GM12878 (cell line): ENCODE data around the gene POLN. TPM values are rescaled to one million over a fixed set of nuclear protein-coding genes. Genes with fewer than 3 reads are reported as not detected.
"Not testable (repeated sequence)": the region's sequence is repeated elsewhere in the genome, so short reads cannot be mapped to it uniquely, and the experiment has no call there.

Experiments
- ATAC-seq: fragments of 200-7000 bp; cut with Tn5 transposase; 3 replicates; pipeline ENCODE4 v1.9.1; 2020; ENCODE audit warnings: mild to moderate bottlenecking, moderate library complexity
- BruUV-seq: library from RNA; stranded (reverse); fragments of 400-500 nt; replicated peaks from 2 replicates; lab custom pipeline; 2021; lab: Mats Ljungman, UMichigan
- CTCF ChIA-PET: fragments of 300-600 bp; sonication (Branson Sonifier 250); formaldehyde crosslinking; extraction: SDS; loops from one replicate; lab custom pipeline; 2021; ENCODE audit warnings: inconsistent platforms; lab: Yijun Ruan, JAX
- POLR2A ChIA-PET: fragments of 350-600 bp; formaldehyde crosslinking; extraction: SDS; loops from one replicate; lab custom pipeline; 2021; ENCODE audit warnings: inconsistent platforms; lab: Charles Lee
- RAD21 ChIA-PET: fragments of 300-600 bp; sonication (Branson Sonifier 250); formaldehyde crosslinking; loops from one replicate; lab custom pipeline; 2023; ENCODE audit warnings: antibody characterized with exemption; ENCODE audit not compliant: unreplicated experiment; lab: Charles Lee
- SMC1A ChIA-PET: fragments of 300-600 bp; sonication (Branson Sonifier 250); formaldehyde crosslinking; loops from one replicate; lab custom pipeline; 2023; ENCODE audit not compliant: unreplicated experiment, uncharacterized antibody; lab: Charles Lee
- DNase-seq: peaks from one replicate; pipeline ENCODE4 v3.0.0-alpha.2; 2011; ENCODE audit warnings: low read depth, low spot score
- FAIRE-seq: peaks from 3 replicates; lab custom pipeline; 2011; peaks lifted over from hg19 to GRCh38; lab: Jason Lieb, UNC
- H2AFZ ChIP-seq: 2 replicates; pipeline ENCODE4 v1.6.0; 2011; ENCODE audit warnings: low read depth, low read length, control low read depth; ENCODE audit not compliant: control insufficient read depth
- H3K27ac ChIP-seq: 2 replicates; pipeline ENCODE4 v1.5.1; 2011; ENCODE audit warnings: control low read depth; ENCODE audit not compliant: control insufficient read depth, insufficient read depth
- H3K27me3 ChIP-seq, 2 experiments: replicated peaks in 1 of 2; 2 replicates each; pipeline versions ENCODE4 v1.6.0 to v1.6.1; 2011; ENCODE audit warnings: low read length in 1 of 2; ENCODE audit not compliant: control insufficient read depth in 2 of 2, insufficient read depth in 2 of 2
- H3K36me3 ChIP-seq, 2 experiments: 2 replicates each; pipeline ENCODE4 v1.5.1; 2011; ENCODE audit warnings: low read length in 1 of 2; ENCODE audit not compliant: control insufficient read depth in 2 of 2, insufficient read depth in 2 of 2
- H3K4me1 ChIP-seq: 2 replicates; pipeline ENCODE4 v1.6.1; 2011; ENCODE audit warnings: mild to moderate bottlenecking, low read length, moderate library complexity, mixed read lengths; ENCODE audit not compliant: control insufficient read depth, insufficient read depth
- H3K4me2 ChIP-seq: 2 replicates; pipeline ENCODE4 v1.6.0; 2011; ENCODE audit warnings: control low read depth; ENCODE audit not compliant: control insufficient read depth, insufficient read depth
- H3K4me3 ChIP-seq: fragments of 200-600 bp; sonication (generic); 2 replicates; pipeline ENCODE4 v1.5.1; 2016
- H3K79me2 ChIP-seq: 2 replicates; pipeline ENCODE4 v1.6.0; 2011; ENCODE audit warnings: low read length; ENCODE audit not compliant: control insufficient read depth, insufficient read depth
- H3K9ac ChIP-seq: 2 replicates; pipeline ENCODE4 v1.8.0; 2011; ENCODE audit warnings: low read length, control low read depth, mixed read lengths; ENCODE audit not compliant: control insufficient read depth, insufficient read depth
- H3K9me3 ChIP-seq: replicated peaks from 3 replicates; pipeline ENCODE4 v1.5.1; 2011; ENCODE audit warnings: mild to moderate bottlenecking, low read length; ENCODE audit not compliant: control insufficient read depth, insufficient read depth
- H4K20me1 ChIP-seq: 2 replicates; pipeline ENCODE4 v1.6.0; 2011; ENCODE audit not compliant: control insufficient read depth, insufficient read depth
- BRCA1 ChIP-seq: IDR thresholded peaks from 2 replicates; pipeline ENCODE4 v1.6.1; 2011; ENCODE audit warnings: low read depth, low read length, improper control_type of control experiment
- CBX3 ChIP-seq: fragments of 200-600 bp; sonication (generic); IDR thresholded peaks from 2 replicates; pipeline ENCODE4 v1.6.1; 2016; ENCODE audit warnings: low read depth, borderline replicate concordance
- DPF2 ChIP-seq: fragments of 450-650 bp; IDR thresholded peaks from 2 replicates; pipeline ENCODE4 v1.6.1; 2017; ENCODE audit warnings: mild to moderate bottlenecking
- SMAD5 ChIP-seq: IDR thresholded peaks from 2 replicates; pipeline ENCODE4 v1.6.1; 2016; ENCODE audit warnings: antibody characterized with exemption, low read depth
- ZBED1 ChIP-seq: IDR thresholded peaks from 2 replicates; pipeline ENCODE4 v1.6.1; 2016; ENCODE audit warnings: borderline replicate concordance
- WGBS: methylation state at CpG from one replicate; pipeline ENCODE4 v1.1.6; 2016; ENCODE audit warnings: low lambda C conversion rate; ENCODE audit not compliant: insufficient replicate concordance, insufficient coverage; ENCODE audit errors: missing lambda C conversion rate; 5-methylcytosine and 5-hydroxymethylcytosine counted together
- in situ Hi-C: fragments of 300-500 bp; cut with MboI; formaldehyde crosslinking; loops from 9 replicates; pipeline ENCODE4 v1.14.3; 2018; ENCODE audit warnings: mixed read lengths
- intact Hi-C: fragments of 100-400 bp; cut with micrococcal nuclease; formaldehyde crosslinking; loops from one replicate; pipeline ENCODE4 v1.14.2; 2022; ENCODE audit not compliant: unreplicated experiment
- polyA plus RNA-seq, 11 experiments: library from polyadenylated mRNA; depleted of rRNA in 4 of 11; unstranded in 6 of 11; stranded (reverse) in 5 of 11; fragments of >200 nt; fragmentation: Nextera tagmentation in 4 of 11; fragmentation: Illumina TruSeq in 1 of 11; extraction: Ambion mirVana in 4 of 11; extraction: Trizol in 1 of 11; gene quantifications; 1 replicate in 1 of 11; 2 replicates in 10 of 11; pipeline versions ENCODE4 v1.2.1 to v1.2.3, GENCODE V29; 2011 to 2016; ENCODE audit warnings: inconsistent platforms in 2 of 11, missing spikeins in 2 of 11, low read depth in 1 of 11
- total RNA-seq, 4 experiments: library from RNA; depleted of rRNA in 3 of 4; stranded (reverse); fragments of >200 nt in 3 of 4; fragmentation: Illumina TruSeq in 1 of 4; extraction: Trizol in 1 of 4; gene quantifications; 2 replicates each; pipeline versions ENCODE4 v1.2.1 to v1.2.3, GENCODE V29; 2013 to 2021
- TF ChIP-seq, protein P1 (sequence below): fragments of 450-650 bp; IDR thresholded peaks from 2 replicates; pipeline ENCODE4 v1.6.1; 2017; ENCODE audit warnings: mild to moderate bottlenecking
- TF ChIP-seq, protein P2 (sequence below): fragments of 150-350 bp; IDR thresholded peaks from 2 replicates; pipeline ENCODE4 v1.6.1; 2016; ENCODE audit warnings: low read depth, low read length
- TF ChIP-seq, protein P3 (sequence below): fragments of 450-650 bp; IDR thresholded peaks from 2 replicates; pipeline ENCODE4 v1.6.1; 2017; ENCODE audit warnings: low read depth, mild to moderate bottlenecking, moderate library complexity

POLN gene
- total and polyA plus RNA-seq, 10 of the 15 experiments (the other 5 are each of a cell fraction or from before 2014, with no cell fraction given): 0.09 to 2.0 (median 0.95) TPM; not detected in 1

DNA sequence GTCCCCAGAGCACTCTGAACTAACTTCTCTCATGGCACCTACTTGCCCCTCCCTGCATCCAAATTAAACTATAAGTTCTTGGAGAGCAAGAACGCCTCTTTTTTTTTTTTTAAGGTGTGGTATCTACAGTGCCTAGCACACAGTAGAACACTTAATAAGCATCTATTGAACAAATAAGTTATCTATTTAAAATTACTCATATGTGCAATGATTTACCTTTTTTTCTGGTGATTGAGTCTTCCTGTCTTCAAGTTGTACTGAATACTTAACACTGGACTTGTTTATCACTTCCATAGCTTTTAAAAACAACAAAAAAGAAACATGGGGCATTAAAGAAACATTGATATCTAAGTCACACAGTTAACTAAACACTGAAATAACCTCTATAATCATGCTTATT lies 29.1 kb downstream of the POLN start:
- in situ Hi-C loops: no loop called here

DNA sequence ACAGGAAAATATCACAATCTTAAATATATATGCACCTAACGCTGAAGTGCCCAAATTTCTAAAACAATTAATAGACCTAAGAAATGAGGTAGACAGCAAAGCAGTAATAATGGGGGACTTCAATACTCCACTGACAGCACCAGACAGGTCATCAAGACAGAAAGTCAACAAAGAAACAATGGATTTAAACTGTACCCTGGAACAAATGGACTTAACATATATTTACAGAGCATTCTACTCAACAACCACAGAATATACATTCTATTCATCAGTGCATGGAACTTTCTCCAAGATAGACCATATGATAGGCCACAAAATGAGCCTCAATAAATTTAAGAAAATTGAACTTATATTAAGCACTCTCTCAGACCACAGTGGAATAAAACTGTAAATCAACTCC lies 39.1 kb downstream of the POLN start:
- 100% methylated on average over 1 of the region's 1 CpG for WGBS
- ATAC-seq, H3K4me2 ChIP-seq, H2AFZ ChIP-seq, in situ Hi-C loops, FAIRE-seq, H3K9me3 ChIP-seq, DNase-seq, BruUV-seq, intact Hi-C loops, H3K79me2 ChIP-seq, H3K27me3 ChIP-seq, H3K27ac ChIP-seq, H3K4me1 ChIP-seq, H3K4me3 ChIP-seq, H3K36me3 ChIP-seq, RAD21 ChIA-PET, H3K9ac ChIP-seq, CTCF ChIA-PET, H4K20me1 ChIP-seq: not testable (repeated sequence)
- ChIA-PET SMC1A (interaction anchor here (1.6 kb wide), 1 partner anchor 15 kb away, joined by 3 read pairs; no protein-coding TSS in a partner anchor), POLR2A (interaction anchor here (0.7 kb wide), 1 partner anchor 375 kb away, joined by 9 read pairs; no protein-coding TSS in a partner anchor)

More for the DNA sequence above, 29.1 kb downstream of the POLN start:
- H3K27me3 ChIP-seq: no peaks in the 10 kb centered on the region
- H2AFZ ChIP-seq: no peak overlapping the region
- TF ChIP-seq, protein P1, sequence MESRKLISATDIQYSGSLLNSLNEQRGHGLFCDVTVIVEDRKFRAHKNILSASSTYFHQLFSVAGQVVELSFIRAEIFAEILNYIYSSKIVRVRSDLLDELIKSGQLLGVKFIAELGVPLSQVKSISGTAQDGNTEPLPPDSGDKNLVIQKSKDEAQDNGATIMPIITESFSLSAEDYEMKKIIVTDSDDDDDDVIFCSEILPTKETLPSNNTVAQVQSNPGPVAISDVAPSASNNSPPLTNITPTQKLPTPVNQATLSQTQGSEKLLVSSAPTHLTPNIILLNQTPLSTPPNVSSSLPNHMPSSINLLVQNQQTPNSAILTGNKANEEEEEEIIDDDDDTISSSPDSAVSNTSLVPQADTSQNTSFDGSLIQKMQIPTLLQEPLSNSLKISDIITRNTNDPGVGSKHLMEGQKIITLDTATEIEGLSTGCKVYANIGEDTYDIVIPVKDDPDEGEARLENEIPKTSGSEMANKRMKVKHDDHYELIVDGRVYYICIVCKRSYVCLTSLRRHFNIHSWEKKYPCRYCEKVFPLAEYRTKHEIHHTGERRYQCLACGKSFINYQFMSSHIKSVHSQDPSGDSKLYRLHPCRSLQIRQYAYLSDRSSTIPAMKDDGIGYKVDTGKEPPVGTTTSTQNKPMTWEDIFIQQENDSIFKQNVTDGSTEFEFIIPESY: no peak
- no peak for TF ChIP-seq BRCA1
- TF ChIP-seq SMAD5: no peak
- no peak for TF ChIP-seq CBX3
- TF ChIP-seq ZBED1: no peak
- TF ChIP-seq, protein P2, sequence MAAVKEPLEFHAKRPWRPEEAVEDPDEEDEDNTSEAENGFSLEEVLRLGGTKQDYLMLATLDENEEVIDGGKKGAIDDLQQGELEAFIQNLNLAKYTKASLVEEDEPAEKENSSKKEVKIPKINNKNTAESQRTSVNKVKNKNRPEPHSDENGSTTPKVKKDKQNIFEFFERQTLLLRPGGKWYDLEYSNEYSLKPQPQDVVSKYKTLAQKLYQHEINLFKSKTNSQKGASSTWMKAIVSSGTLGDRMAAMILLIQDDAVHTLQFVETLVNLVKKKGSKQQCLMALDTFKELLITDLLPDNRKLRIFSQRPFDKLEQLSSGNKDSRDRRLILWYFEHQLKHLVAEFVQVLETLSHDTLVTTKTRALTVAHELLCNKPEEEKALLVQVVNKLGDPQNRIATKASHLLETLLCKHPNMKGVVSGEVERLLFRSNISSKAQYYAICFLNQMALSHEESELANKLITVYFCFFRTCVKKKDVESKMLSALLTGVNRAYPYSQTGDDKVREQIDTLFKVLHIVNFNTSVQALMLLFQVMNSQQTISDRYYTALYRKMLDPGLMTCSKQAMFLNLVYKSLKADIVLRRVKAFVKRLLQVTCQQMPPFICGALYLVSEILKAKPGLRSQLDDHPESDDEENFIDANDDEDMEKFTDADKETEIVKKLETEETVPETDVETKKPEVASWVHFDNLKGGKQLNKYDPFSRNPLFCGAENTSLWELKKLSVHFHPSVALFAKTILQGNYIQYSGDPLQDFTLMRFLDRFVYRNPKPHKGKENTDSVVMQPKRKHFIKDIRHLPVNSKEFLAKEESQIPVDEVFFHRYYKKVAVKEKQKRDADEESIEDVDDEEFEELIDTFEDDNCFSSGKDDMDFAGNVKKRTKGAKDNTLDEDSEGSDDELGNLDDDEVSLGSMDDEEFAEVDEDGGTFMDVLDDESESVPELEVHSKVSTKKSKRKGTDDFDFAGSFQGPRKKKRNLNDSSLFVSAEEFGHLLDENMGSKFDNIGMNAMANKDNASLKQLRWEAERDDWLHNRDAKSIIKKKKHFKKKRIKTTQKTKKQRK: no peak
- no peak for TF ChIP-seq DPF2
- TF ChIP-seq, protein P3, sequence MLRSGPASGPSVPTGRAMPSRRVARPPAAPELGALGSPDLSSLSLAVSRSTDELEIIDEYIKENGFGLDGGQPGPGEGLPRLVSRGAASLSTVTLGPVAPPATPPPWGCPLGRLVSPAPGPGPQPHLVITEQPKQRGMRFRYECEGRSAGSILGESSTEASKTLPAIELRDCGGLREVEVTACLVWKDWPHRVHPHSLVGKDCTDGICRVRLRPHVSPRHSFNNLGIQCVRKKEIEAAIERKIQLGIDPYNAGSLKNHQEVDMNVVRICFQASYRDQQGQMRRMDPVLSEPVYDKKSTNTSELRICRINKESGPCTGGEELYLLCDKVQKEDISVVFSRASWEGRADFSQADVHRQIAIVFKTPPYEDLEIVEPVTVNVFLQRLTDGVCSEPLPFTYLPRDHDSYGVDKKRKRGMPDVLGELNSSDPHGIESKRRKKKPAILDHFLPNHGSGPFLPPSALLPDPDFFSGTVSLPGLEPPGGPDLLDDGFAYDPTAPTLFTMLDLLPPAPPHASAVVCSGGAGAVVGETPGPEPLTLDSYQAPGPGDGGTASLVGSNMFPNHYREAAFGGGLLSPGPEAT: no peak
- ChIA-PET RAD21 (no interaction called here), SMC1A (interaction anchor here (1.4 kb wide), 1 partner anchor 11 kb away, joined by 3 read pairs; no protein-coding TSS in a partner anchor), CTCF (no interaction called here), POLR2A (no interaction called here)
- no peaks in the 10 kb centered on the region for H3K79me2 ChIP-seq
- no peak overlapping the region for H3K4me3 ChIP-seq
- H3K36me3 ChIP-seq: no peaks in the 10 kb centered on the region
- intact Hi-C loops: no loop called here
- H3K27ac ChIP-seq: no peak overlapping the region
- H3K9ac ChIP-seq: no peak overlapping the region
- no peaks in the 10 kb centered on the region for H3K4me1 ChIP-seq
- H3K4me2 ChIP-seq: no peak overlapping the region
- H4K20me1 ChIP-seq: no peaks in the 10 kb centered on the region
- no peak for DNase-seq
- FAIRE-seq: no peak
- WGBS: 17% methylated on average over 1 of the region's 1 CpG
- ATAC-seq: no peak
- BruUV-seq: no TSS peak
- no peaks in the 10 kb centered on the region for H3K9me3 ChIP-seq
